Measurements from ENCODE around the gene NDN.

DNA sequence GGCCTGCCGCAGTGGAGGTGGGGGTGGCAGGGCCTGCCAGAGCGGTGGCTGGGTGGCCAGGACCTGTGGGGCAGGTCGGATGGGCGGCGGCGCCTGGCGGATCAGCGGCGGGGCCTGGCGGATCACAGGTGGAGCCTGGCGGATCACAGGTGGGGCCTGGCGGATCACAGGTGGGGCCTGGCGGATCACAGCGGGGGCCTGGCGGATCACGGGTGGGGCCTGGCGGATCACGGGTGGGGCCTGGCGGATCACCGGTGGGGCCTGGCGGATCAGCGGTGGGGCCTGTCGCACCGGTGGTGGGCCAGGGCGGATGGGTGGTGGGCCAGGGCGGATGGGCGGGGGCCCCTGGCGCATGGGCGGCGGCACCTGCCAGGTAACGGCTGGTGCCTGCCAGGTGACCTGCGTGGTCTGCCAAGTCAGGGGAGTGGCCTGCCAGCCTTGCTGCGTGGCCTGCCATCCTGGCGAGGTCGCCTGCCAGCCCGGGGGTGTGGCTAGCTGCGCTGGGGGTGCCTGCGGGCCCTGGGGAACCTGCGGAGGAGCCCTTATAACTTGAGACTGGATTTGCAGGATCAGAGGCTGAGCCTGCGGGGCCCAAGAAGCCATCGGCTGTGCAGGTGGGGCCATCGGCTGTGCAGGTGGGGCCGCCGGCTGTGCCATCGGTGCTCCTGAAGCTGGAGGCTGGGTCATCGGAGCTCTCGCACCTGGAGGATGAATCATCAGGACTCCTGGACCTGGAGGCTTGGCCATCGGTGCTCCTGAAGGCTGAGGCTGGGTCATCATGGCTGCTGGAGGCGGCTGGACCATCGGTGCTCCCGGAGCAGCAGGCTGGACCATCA lies 40.7 kb downstream of the NDN start:
- TF ChIP-seq, protein P1, sequence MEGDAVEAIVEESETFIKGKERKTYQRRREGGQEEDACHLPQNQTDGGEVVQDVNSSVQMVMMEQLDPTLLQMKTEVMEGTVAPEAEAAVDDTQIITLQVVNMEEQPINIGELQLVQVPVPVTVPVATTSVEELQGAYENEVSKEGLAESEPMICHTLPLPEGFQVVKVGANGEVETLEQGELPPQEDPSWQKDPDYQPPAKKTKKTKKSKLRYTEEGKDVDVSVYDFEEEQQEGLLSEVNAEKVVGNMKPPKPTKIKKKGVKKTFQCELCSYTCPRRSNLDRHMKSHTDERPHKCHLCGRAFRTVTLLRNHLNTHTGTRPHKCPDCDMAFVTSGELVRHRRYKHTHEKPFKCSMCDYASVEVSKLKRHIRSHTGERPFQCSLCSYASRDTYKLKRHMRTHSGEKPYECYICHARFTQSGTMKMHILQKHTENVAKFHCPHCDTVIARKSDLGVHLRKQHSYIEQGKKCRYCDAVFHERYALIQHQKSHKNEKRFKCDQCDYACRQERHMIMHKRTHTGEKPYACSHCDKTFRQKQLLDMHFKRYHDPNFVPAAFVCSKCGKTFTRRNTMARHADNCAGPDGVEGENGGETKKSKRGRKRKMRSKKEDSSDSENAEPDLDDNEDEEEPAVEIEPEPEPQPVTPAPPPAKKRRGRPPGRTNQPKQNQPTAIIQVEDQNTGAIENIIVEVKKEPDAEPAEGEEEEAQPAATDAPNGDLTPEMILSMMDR (IDR thresholded peaks at IDR 0.05; ENCODE audit: extremely low read depth in 1 of 2, insufficient read depth in 1 of 2, low read depth in 1 of 2, low read length in 2 of 2): no peak
- TF ChIP-seq EZH2 (IDR thresholded peaks at IDR 0.05; ENCODE audit: borderline replicate concordance, low read depth, low read length, severe bottlenecking) (no peak), POLR2A (IDR thresholded peaks at IDR 0.05; ENCODE audit: low read depth, low read length) (no peak), GATA2 (IDR thresholded peaks at IDR 0.05; ENCODE audit: insufficient read depth, insufficient read length, low read depth, low read length) (no peak), JUN (IDR thresholded peaks at IDR 0.05; ENCODE audit: borderline replicate concordance, insufficient read depth, insufficient read length, low read depth) (no peak), MYC (IDR thresholded peaks at IDR 0.05; ENCODE audit: low read depth, low read length) (no peak), POLR2AphosphoS5 (IDR thresholded peaks at IDR 0.05; ENCODE audit: insufficient read depth, low read depth, low read length) (no peak)
- TF ChIP-seq, protein P2, sequence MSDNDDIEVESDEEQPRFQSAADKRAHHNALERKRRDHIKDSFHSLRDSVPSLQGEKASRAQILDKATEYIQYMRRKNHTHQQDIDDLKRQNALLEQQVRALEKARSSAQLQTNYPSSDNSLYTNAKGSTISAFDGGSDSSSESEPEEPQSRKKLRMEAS (IDR thresholded peaks at IDR 0.05; ENCODE audit: insufficient read depth, insufficient read length): no peak

Data from endothelial cell of umbilical vein (primary cell).